Measurements from ENCODE around the gene TMC2. TPM values are rescaled to one million over a fixed set of nuclear protein-coding genes. Genes with fewer than 3 reads are reported as not detected.
A peak's percentile ranks its signal among the peaks of the same experiment; 100 is the strongest.
"Not testable (repeated sequence)": the region's sequence is repeated elsewhere in the genome, so short reads cannot be mapped to it uniquely, and the experiment has no call there.

The TMC2 gene
- total RNA-seq, 1 experiment from 2014 or later: not detected

- no peak for DNase-seq (ENCODE audit: low spot score)
Measured at GRCh38 chr20:2663364-2663886, 127.1 kb downstream of the TMC2 start.

- DNase-seq (ENCODE audit: low spot score): peak; percentile 90
Measured at GRCh38 chr20:2663887-2664719, 127.7 kb downstream of the TMC2 start, which contains the start of gene IDH3B. TSS of gene IDH3B (minus strand) at chr20:2664216. CDS start at chr20:2664188, 28 bp downstream.

DNA sequence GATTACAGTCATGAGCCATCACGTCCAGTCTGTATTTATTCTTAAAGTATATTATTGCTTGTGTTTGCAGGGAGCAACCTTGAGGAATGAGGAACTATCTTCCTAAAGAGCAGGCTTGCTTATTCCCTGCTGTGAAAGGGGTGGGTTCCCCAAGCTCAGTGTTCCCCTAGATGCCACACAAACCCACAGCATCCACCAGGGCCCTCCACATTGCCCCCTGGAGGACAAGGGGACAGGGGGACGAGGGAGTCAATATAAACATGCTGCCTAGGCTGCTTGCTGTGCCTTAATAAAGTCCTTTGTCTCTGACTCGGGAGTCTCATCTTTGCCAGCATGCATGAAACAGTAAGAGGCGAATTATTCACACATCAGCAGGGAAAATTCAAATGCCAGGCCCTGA, 135.6 kb downstream of the TMC2 start:
- DNase-seq (ENCODE audit: low spot score): no peak

DNA sequence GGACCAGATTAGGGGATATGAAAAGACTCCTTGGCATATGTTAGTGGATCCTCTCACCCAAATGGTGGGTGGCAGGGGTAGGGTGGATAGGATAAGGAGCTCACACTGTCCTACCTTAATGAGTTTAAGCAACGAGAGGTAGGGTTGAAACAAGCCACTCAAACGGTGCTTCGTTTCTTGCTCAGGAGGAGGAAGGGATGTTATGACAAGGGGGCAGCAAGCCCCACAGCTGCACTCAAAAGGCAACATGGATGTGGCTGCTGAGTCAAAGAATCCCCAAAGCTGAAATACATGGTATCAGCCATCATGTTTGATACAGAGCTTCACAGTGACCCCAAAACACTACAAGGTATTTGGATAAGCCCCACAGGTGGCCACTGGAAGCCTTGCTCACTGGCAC, 136.1 kb downstream of the TMC2 start:
- DNase-seq (ENCODE audit: low spot score): no peak

GRCh38 chr20:2673453-2673852, 137.1 kb downstream of the TMC2 start:
- DNase-seq (ENCODE audit: low spot score): no peak

GRCh38 chr20:2680046-2680445, 143.7 kb downstream of the TMC2 start:
- no peak for DNase-seq (ENCODE audit: low spot score)

DNA sequence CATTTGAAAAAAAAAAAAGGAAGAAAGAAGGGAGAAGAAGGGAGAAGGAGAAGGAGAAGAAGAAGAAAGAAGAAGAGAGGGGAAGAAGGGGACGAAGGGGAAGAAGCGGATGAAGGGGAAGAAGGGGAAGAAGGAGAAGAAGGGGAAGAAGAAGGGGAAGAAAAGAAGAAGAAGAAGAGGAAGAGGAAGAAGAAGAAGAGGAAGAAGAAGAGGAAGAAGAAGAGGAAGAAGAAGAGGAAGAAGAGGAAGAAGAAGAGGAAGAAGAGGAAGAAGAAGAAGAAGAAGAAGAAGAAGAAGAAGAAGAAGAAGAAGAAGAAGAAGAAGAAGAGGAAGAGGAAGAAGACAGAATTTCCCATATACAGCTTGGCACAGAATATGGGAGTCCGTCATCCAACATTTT, 145.7 kb downstream of the TMC2 start:
- not testable (repeated sequence) for DNase-seq (ENCODE audit: low spot score)

DNA sequence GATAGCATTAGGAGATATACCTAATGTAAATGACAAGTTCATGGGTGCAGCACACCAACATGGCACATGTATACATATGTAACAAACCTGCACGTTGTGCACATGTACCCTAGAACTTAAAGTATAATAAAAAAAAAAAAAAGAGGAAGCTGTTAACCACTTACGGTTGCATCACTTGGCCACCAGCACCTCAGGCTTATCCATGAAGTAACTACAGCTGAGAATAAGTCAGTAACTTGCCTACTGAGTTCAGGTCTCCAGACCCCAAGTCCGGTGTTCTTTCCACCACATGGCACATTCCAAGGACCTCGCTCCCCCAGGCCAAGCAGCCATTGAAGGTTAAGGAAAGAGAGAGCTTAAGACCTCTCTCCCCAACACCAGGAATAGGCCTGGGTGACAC, 148.4 kb downstream of the TMC2 start:
- DNase-seq (ENCODE audit: low spot score): not testable (repeated sequence)

GRCh38 chr20:2687514-2687913, 151.1 kb downstream of the TMC2 start:
- DNase-seq (ENCODE audit: low spot score): no peak

GRCh38 chr20:2688041-2688591, 151.7 kb downstream of the TMC2 start:
- DNase-seq (ENCODE audit: low spot score): no peak

DNA sequence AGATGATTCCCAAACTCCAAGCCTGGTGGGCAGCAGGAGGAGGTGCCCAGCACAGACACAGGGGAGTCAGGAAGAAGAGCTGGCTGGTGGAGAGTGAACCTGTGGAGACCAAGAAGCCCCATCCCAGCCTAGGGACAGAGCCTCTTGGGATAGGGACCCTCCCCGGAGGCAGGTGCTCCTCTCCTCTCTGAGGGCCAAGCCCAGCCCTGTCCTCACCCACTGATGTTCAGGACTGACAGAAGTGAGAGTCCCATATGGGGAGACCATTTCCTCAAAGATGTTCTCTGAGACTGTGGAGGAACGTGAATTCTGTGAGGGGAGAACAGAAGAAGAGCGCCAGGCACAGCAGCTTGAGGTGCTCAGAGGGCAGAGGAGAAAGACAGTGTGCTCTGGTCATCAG, 153.8 kb downstream of the TMC2 start:
- DNase-seq (ENCODE audit: low spot score): no peak

DNA sequence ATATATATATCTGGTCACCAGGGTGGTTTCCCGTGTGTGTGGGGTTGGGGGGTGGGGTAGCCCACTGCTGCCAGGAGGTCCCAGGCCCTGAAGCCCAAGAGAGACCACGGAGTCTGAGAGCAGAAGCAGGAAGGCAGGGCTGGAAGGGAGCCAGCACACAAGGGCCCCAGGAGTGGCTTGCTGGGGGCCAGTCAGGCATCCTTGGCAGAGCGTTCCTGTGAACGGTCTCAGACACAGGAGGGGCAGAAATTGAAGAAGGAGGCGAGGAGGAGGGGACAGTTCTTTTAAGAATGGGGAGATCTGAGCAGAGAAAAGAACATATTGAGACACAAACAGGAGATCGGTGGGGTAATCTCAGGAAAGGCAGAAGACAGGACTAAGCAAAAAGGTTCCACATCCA, 154.3 kb downstream of the TMC2 start:
- DNase-seq (ENCODE audit: low spot score): no peak

- DNase-seq (ENCODE audit: low spot score): no peak
Measured at GRCh38 chr20:2691127-2691526, 154.8 kb downstream of the TMC2 start.

Other genes starting within 250 kb of the TMC2 start
- not detected in 2 replicates for gene TGM3, start 240.6 kb upstream of the TMC2 start, total RNA-seq (2014; rRNA removed; shearing (Covaris generic))
- gene TGM6, start 155.7 kb upstream of the TMC2 start, total RNA-seq (2014; rRNA removed; shearing (Covaris generic)): not detected in 2 replicates
- gene SNRPB, start 65.8 kb upstream of the TMC2 start, total RNA-seq (2014; rRNA removed; shearing (Covaris generic)): 659 and 788 TPM in 2 replicates
- 5.8 and 6.9 TPM in 2 replicates for gene ZNF343, start 27.7 kb upstream of the TMC2 start, total RNA-seq (2014; rRNA removed; shearing (Covaris generic))
- 148 and 152 TPM in 2 replicates for gene NOP56, start 116.1 kb downstream of the TMC2 start, total RNA-seq (2014; rRNA removed; shearing (Covaris generic))
- gene IDH3B, start 127.6 kb downstream of the TMC2 start, total RNA-seq (2014; rRNA removed; shearing (Covaris generic)): 117 and 138 TPM in 2 replicates
- 4.1 and 4.8 TPM in 2 replicates for gene EBF4, start 156.2 kb downstream of the TMC2 start, total RNA-seq (2014; rRNA removed; shearing (Covaris generic))

Data from H4 (cell line).